Measurements from ENCODE around the gene ACTL8.

Gene ACTL8, protein sequence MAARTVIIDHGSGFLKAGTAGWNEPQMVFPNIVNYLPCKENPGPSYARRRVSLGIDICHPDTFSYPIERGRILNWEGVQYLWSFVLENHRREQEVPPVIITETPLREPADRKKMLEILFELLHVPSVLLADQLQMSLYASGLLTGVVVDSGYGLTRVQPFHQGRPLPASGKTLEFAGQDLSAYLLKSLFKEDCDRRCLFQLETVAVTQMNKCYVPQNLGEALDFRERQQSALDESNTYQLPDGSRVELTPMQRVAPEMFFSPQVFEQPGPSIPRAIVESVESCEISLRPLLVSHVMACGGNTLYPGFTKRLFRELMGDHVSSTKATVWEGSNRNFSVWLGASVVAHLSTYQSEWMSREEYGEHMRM

DNA sequence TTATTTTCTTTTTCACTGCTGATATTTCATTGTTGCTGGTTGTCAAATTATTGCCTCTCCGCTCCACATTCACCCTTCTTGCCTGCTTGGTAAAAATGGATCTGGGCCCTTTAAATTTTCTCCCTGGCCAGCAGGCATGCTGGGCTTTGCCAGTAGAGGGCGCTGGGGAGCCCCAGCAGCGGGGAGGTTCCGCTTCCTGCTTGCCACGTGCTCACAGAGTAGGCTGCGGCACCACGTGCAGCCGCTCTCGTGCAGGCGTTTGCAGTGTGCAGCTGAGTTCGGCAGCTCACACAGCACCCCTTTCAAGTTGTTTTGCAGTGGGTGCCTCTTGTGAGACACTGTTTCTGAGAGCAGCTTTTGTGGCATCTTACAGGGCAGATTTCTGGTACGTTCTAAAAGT, at the start of gene ACTL8:
Gene ACTL8 (plus strand): TSS at position 214 of the 400 bp plus-strand sequence. CDS start 67,676 bp downstream, outside the sequence.
- DNase-seq (ENCODE audit: low read depth in 2 of 2, low spot score in 1 of 2), result no peak

DNA sequence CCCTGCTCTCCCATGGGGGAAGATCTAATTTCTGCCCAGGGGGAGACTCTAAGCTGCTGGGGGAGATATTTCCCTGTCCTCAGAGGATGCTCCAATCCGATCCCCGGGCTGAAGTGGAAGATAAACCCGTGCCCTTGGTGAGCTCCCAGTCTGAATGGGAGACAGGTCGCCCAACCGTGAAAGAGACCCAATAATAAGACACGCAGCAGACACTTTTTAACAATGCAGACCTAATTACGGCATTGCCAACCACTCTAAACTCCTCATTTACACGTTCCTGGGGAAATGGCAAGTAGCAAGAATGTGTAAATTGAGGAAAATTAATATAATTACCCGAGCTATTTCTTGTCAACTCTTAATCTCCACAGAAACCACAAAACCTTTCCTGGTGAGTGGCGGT, 48.7 kb upstream of the ACTL8 start:
- no peak for DNase-seq (ENCODE audit: low read depth in 2 of 2, low spot score in 1 of 2)

DNA sequence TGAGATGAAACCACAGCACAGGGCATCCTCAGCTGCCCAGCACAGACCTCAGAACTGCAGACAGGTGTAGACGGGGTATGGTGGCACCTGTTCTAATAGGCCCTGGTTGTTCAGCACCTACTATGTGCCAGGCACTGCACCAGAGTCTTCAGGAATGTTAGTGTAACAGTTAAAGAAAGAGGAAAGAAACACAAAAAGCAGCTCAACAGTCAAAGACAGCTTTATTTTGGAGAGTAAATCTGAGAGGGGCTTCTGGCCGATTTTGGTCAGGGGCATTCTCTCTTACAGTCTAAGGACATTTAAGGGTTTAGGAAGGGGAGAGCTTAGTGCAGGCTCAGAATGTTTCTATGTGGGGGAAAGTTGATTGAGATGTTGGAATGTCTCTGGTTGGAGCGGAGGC, 45.2 kb upstream of the ACTL8 start:
- DNase-seq (ENCODE audit: low read depth in 2 of 2, low spot score in 1 of 2), result no peak

DNA sequence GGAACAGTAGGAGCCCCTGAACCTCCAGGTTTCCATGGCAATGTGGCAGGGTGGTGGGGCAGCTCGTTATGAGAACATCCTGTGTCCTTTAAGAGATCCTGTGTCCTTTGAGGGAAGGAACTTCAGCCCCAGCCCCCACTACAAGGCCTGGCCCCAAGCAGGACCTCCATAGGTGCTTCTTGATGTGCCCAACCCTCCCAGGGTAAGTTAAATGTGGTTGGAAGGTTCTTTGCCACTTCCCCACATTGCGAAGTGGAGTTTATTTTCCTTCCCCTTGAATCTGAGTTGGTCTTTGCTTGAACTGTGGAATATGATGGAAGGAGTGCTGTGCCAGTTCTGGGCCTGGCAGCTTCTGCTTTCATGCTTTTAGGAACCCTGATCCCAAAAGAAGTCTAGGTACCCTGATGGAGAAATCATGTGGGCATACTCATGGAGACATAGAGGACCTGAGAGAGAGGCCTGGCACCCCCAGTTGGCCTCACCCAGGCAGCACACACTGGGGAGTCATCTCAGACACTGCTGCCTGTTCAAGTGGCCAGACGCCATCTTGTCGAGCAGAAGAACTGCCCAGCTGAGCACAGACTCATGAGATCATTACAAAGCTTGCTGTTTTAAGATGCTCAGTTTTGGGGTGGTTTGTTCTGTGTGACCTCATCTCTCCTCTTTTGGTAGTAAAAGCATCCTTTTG, 44.1 kb upstream of the ACTL8 start:
- DNase-seq (ENCODE audit: low read depth in 2 of 2, low spot score in 1 of 2), result no peak

DNA sequence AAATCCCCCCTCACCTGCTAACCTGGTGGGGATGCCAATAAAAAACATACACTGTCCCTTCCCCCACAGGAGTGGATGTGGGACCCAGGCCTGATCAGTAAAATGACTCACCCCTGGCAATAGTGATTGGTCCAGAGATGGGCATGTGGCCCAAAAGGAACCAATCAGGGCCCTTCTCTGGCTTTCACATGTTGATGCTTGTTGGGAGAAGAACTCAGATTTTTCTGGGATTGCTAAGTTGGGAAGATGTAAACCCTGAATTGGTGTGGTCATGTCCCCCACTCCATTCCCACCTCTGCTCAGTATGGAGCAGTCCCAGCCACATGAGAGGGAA, 43.6 kb upstream of the ACTL8 start:
- DNase-seq (ENCODE audit: low read depth in 2 of 2, low spot score in 1 of 2), result no peak

DNA sequence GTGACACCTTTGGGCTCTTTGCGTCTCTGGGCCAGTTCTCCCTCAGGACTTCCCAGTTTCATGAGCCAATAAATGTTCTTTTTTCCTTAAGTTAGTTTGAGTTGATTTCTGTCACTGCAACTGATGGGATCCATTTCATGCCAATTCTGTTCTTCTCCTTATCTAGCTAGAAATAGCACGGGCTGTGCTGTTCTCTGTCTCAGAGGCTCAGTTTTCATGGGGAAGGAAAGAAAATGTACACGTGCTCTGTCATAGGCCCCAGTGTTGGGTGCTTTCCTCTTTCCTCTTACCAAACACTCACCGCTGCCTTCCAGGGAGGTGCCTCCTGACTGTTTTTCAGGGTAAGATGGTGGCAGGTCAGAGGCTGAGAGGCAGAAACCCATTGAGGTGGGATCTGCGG, 43.2 kb upstream of the ACTL8 start:
- no peak for DNase-seq (ENCODE audit: low read depth in 2 of 2, low spot score in 1 of 2)

DNA sequence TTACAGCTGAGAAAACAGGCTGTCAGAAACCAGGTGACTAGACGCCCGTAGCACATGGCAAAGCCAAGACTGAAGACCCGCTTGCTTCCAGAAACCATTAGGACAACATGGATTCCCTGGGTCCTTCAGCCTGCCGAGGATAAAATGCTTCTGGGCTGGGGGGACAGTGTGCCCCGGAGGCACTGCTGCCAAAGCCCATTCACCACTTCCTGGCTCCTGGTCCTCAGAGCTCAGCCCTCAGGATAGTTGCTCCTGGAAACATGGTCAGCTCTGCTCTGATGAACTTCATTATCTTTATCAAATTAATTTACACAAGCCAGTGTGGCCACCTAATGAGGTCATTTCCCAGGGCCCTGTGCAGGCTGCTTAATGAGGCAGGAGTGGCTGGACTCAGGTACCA, 41.1 kb upstream of the ACTL8 start:
- DNase-seq (ENCODE audit: low read depth in 2 of 2, low spot score in 1 of 2), result no peak

DNA sequence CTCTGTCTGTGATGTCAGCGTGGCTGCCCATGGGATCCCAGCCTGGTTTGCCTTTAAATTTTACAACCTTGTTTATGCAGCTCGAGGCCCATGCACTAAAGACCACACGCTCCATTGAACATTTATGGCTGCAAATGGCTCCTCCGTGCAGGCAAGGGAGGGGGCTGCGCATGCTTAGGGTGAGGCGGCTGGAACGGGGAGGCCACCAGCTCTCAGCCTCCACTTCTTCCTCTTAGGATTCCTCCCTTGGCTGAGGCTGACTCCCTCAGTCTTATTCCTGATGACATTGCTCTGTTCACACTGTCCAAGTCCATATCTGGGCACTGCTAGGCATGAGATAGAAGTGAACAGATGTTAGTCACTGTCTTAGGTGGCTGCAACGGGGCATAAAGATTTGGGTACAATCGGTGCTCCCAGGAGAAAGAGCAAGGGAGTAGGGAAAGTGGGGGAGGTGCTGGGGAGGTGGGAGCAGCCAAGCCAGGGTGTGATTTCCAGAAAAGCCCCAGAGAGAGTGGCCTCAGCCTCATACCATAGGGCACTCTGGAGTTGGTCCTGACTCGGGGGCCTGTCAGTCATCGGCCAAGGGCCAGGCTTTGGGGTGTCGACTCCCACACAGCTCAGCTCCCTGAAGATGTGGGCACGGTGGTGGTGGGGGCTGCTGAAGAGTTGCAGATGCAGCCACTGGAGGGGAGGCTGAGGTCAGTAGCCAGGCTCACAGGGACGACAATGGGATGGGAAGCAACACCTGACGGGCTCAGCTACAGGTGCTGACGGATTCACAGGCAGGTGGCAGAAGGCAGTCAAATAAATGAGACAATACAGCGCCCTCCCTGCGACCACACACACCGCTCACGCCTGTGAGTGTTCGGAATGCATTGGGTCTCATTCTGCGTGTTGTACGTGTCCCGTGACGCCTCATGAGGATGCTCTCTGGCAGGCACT, 37.3 kb upstream of the ACTL8 start:
- DNase-seq (ENCODE audit: low read depth in 2 of 2, low spot score in 1 of 2), result no peak

DNA sequence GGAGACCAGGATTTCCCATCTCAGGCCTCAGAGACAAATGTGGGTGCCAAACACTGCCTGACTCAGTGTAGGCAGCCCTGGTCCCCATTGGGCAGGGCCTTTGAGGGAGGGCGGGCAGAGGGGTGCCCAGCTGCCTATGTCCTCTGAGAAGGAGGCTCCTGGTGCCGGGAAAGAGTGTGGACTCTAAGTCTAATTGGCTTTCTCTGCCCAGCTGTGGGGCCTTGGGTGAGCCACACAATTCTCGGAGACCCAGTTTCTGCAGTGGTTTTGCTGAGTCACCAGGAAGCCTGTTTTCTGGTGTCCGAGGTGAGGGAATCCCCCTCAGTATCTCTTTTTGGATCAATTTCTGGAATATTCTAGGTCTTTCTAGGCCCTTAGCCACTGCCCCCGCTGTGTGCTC, 35.3 kb upstream of the ACTL8 start:
- no peak for DNase-seq (ENCODE audit: low read depth in 2 of 2, low spot score in 1 of 2)

DNA sequence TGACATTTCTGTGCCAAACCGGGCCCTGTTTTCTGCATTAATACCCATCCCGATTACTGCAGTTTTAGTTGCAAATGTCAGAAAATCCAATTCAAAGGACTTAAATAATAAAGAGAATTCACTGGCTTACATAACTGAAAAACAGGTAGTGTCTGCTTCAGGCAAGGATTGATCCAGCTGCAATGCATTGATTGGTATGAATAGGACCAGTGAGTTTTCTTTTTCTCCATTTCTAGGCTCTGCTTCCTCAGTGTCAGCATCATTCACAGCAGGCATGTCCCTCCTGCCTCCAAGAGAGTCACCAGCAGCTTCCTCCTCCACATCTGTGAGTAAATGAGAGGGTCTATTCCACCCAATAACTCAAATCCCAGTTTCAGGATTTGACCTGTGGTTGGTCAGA, 33.7 kb upstream of the ACTL8 start:
- DNase-seq (ENCODE audit: low read depth in 2 of 2, low spot score in 1 of 2), result no peak

DNA sequence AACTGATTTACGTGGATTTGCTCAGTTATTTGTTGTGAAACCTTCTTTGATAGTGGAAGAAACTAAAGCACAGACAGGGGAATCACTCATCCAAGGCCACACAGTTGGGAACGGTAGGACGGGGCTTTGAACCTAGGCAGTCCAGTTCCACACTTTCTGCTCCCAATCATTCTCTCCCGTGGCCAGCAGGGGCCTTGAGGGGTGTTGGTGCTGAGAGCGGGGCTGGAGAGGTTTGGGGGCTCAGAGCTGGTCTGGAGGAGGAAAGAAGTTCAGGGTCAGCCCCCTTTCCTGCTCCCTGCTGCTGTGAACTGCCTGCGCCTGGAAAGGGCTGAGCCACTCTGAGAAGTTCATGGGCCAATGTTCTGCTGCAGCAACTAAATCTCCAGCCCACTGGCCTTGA, 31.4 kb upstream of the ACTL8 start:
- DNase-seq (ENCODE audit: low read depth in 2 of 2, low spot score in 1 of 2), result no peak

DNA sequence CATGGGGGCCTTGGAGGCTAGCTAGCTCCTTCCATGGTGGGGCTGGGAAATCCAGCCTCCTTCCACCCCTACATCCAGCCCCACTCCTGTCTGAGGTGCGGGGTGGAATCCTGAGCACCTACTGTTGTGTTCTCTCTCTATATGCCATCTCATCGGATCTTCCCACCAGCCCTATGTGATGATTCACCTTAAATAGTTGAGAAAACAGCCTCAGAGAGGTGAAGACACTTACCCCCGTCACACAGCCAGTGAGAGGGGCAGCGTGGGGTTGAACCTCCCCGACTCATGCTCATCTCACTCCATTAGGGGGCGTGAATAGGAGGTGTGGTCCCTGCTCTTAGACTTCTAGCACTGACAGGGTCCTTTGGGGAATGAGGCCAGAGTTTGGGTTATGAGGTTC, 31.0 kb upstream of the ACTL8 start:
- no peak for DNase-seq (ENCODE audit: low read depth in 2 of 2, low spot score in 1 of 2)

DNA sequence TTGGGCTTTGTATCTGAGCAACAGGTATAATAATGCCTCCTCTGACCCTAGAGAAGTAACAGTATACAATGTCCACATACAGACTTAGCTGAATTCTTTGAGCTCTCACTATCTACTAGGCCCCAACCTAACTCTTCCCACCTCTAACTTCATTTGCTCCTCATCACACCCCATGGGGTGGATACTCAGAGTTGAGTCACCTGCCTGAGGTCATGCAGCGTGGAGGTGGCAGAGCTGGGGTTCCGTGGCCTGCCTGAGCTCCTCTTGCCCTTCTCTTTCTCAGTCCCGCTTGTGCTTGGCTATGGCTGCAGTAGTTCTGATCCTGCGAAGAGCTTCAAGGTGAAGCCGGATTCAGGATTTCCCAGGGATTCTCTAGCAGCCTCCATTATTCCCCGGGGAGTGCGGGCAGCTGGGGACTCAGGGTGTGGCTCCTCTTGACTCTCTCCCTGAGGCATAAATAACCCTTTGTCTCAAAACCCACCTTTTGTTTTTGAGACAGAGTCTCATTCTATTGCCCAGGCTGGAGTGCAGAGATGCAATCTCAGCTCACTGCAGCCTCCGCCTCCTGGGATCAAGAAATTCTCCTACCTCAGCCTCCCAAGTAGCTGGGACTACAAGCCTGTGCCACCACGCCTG, 29.9 kb upstream of the ACTL8 start:
- DNase-seq (ENCODE audit: low read depth in 2 of 2, low spot score in 1 of 2), result no peak

DNA sequence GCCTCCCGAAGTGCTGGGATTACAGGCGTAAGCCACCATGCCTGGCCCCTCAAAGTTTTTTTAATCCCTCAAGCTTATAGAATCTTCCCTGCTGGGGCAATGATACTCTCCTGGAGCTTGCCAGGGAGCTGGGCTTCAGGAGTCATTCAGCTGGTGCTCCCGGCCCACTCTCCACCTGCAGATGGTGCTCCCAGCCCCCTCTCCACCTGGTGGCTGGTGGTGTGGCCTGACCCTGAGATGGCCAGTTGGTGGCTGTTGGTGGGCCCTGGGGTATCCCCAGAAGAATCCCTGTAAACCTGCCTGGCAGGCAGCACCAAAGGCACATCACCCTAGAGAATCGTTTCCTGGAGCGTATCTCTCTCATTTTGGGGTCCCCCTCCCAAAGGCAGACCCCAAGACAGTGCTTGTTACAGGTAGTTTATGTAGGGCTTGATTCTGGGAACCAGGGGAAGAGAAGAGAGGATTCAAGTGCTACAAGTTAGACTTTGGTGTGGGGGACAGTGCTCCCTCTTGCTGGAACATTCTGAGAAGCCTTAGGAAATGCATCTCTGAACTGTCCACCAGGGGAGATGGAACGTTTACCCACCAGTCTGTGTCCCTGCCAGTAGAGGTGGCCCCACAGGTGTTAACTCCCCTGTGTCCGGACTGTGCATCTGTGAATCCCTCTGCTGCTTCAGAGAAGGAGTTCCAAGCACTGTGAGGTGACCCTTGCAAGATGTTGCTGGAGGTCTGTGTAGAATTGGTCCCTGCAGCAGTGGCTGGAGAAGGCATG, 29.1 kb upstream of the ACTL8 start:
- no peak for DNase-seq (ENCODE audit: low read depth in 2 of 2, low spot score in 1 of 2)

DNA sequence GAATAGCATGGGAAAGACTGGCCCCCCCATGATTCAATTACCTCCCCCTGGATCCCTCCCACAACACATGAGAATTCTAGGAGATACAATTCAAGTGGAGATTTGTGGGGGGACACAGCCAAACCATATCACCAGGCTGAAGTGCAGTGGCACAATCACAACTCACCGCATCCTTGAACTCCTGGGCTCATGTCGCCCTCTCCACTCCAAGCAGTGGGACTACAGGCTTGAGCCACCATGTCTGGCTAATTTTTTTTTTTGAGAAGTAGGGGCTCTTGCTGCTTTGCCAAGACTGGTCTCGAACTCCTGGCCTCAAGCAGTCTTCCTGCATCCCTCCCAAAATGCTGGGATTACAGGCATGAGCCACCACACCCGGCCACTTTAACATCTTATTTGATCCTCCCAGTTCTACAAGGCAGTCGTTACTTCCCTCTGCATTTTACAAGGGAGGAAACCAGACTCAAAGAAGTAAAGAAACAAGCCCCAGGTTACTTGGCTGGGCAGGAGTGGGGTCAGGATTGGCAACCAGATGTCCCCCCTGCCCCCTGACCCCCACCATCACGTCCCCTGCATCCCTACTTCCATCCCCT, 26.9 kb upstream of the ACTL8 start:
- DNase-seq (ENCODE audit: low read depth in 2 of 2, low spot score in 1 of 2), result no peak

DNA sequence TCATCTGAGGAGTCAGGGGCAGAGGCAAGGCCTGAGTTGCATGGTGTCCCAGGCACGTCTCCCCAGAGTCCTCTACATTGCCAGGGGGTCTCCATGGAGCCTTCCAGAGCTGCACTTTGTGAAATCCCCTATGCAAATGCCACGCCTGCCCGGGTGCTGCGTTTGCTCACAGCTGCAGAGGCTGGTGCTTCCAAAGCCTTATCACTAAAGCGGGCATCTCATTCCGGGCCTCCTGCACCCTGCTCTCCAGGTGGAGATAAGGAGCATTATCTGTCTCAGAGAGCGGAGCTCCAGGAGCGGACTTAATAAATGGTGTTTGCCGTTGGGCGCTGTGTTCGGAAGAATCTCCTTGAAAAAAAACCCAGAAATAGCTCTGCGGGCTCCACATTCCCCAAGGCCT, 25.9 kb upstream of the ACTL8 start:
- DNase-seq (ENCODE audit: low read depth in 2 of 2, low spot score in 1 of 2), result no peak

DNA sequence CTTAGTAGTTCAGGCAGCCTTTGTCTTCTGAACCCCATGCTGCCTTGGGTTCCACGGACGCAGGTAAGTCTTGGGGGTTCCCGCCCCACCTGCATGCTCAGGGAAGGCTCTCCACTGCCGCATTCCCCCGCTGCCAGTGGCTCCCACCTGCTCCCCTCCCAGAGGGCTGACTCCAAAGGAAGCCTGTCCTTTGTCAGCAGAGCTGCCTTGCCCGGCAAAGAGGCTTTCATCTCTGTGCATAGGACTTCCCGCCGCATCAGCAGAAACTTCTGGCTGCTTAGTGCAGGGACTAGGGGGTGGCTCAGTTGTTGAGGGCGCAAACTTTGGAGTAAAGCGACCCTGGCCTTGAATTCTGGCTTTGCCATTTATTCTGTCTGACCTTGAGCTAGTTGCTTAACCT, 25.2 kb upstream of the ACTL8 start:
- no peak for DNase-seq (ENCODE audit: low read depth in 2 of 2, low spot score in 1 of 2)

DNA sequence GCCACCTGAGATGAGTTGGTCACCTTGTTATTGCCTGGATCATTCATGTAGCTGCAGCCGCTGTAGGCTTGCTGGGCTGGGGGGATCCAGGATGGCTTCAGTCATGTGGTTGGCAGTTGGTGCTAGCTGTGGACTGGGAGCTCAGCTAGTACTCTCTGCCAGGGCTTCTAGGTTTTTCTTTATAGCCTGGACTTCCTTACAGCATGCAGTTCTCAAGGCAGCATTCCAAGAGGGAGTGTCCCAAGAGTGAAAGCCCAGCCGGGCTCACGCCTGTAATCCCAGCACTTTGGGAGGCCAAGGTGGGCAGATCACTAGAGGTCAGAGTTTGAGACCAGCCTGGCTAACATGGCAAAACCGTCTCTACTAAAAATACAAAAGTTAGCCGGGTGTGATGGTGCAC, 23.7 kb upstream of the ACTL8 start:
- no peak for DNase-seq (ENCODE audit: low read depth in 2 of 2, low spot score in 1 of 2)

DNA sequence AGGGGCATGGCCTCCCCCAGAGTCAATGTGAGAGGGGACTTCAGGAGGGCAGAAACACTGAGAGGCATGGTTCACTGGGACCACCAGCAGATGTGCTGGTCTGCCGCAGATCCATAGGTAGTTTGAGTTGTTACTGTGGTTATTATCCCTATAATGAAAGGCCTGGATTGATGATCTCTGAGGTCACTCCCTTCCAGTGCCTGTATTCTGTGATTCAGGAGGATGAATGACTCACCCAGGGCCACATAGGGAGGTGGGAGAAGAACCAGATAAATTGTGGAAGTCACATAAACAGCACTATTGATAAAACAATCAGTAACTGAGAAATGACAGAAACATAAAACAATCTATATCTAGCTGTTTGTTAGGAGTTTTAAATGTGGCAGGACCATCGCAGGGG, 22.7 kb upstream of the ACTL8 start:
- no peak for DNase-seq (ENCODE audit: low read depth in 2 of 2, low spot score in 1 of 2)

DNA sequence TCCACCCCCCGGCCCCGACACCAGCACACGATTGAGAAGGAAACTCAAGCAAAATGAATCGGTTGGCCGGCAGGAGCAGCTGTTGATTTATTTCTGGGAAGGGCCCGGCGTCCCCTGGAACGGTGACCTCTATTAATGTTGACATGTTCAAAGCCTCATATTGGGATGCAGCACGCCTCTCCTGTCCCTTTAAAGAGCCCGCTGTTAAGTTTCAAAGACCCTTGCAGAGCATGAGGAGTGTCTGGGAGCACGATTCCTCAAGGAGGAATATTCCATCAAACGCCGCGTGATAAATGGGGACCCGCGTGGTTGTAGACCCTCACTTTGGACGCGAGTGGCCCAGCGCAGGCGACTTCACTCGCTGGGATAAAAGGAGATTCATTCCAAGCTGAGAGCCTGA, 21.5 kb upstream of the ACTL8 start:
- DNase-seq (ENCODE audit: low read depth in 2 of 2, low spot score in 1 of 2), result no peak

Data from stimulated activated CD8-positive, alpha-beta memory T cell treated with anti-CD3 and anti-CD28 coated beads, Interleukin-4, amount 100 ng/mL, for 1 hour (primary cell).